Small intestine (tissue), 7 donors: ENCODE results near the gene GRAMD1A. TPM values are rescaled to one million over a fixed set of nuclear protein-coding genes. Genes with fewer than 3 reads are reported as not detected.
"Not testable (repeated sequence)": the region's sequence is repeated elsewhere in the genome, so short reads cannot be mapped to it uniquely, and the experiment has no call there.

Experiments used
- DNase-seq, 2 donors: peaks; one replicate each; pipeline versions ENCODE4 v3.0.0 to v3.0.0-alpha.2; 2013
- FAIRE-seq: peaks from 2 replicates; lab custom pipeline; 2012; peaks lifted over from hg19 to GRCh38; lab: Jason Lieb, UNC
- H3K27ac ChIP-seq, 3 donors: one replicate each; pipeline ENCODE4 v1.5.1; 2013; ENCODE audit warnings: low read length in 2 of 3, mild to moderate bottlenecking in 2 of 3, control low read depth in 1 of 3, inconsistent platforms in 1 of 3, low read depth in 1 of 3, moderate library complexity in 1 of 3
- H3K27me3 ChIP-seq, 3 donors: one replicate each; pipeline ENCODE4 v1.6.1; 2013; ENCODE audit warnings: low read length in 3 of 3, inconsistent platforms in 1 of 3; ENCODE audit not compliant: control insufficient read depth in 3 of 3, insufficient read depth in 3 of 3
- H3K36me3 ChIP-seq, 3 donors: one replicate each; pipeline ENCODE4 v1.6.1; 2013; ENCODE audit warnings: low read length in 3 of 3, inconsistent platforms in 1 of 3, low read depth in 1 of 3, mild to moderate bottlenecking in 1 of 3, moderate library complexity in 1 of 3; ENCODE audit not compliant: control insufficient read depth in 3 of 3, insufficient read depth in 2 of 3
- H3K4me1 ChIP-seq, 3 donors: one replicate each; pipeline ENCODE4 v1.6.1; 2013; ENCODE audit warnings: low read length in 2 of 3, inconsistent platforms in 1 of 3, low read depth in 1 of 3, mild to moderate bottlenecking in 1 of 3, moderate library complexity in 1 of 3; ENCODE audit not compliant: control insufficient read depth in 3 of 3, insufficient read depth in 2 of 3
- H3K4me3 ChIP-seq, 3 donors: one replicate each; pipeline ENCODE4 v1.5.1; 2013; ENCODE audit warnings: low read length in 3 of 3, control low read depth in 1 of 3, inconsistent platforms in 1 of 3, low read depth in 1 of 3, mild to moderate bottlenecking in 1 of 3, moderate library complexity in 1 of 3
- H3K9me3 ChIP-seq, 2 donors: one replicate each; pipeline ENCODE4 v1.6.1; 2013; ENCODE audit warnings: low read depth in 1 of 2, low read length in 1 of 2; ENCODE audit not compliant: control insufficient read depth in 2 of 2, insufficient read depth in 1 of 2
- WGBS, 3 donors: extraction: QIAGEN DNeasy Blood & Tissue Kit; methylation state at CpG; one replicate each; pipeline ENCODE4 v1.1.7; 2013; 5-methylcytosine and 5-hydroxymethylcytosine counted together
- polyA plus RNA-seq, 4 donors: library from polyadenylated mRNA; stranded (reverse) in 3 of 4; unstranded in 1 of 4; fragments of 200-250 nt in 3 of 4; fragments of 120-200 nt in 1 of 4; gene quantifications; one replicate each; pipeline versions ENCODE4 v1.2.1 to v1.2.3, GENCODE V29; 2013
- donor health status: healthy with polysubstance abuse.
- donor health status: control.
- donor health status: control.
- donor health status: Bipolar disorder and iron deficiency.
- donor health status: healthy.

The GRAMD1A gene
- polyA plus RNA-seq, 4 donors: 2.0 to 47.0 (median 22.3) TPM

DNA sequence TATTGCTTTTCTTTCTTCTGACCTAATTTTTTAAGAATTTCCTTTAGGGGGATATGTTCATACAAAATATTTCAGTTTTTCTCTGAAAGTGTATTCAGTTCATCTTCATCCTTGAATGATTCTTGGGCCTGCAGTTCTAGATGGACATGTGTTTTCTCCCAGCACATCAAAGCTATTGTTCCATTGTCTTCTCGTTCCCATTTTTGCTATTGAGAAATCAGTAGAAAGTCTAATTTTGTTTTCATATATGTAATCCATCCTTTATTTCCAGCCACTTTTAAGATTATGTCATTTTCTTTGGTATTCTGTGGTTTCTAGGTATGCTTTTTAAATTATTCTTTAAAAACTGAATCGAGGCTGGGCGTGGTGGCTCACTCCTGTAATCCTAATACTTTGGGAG lies 15.8 kb upstream of the GRAMD1A start:
- 93 to 97% (median 94%) methylated on average over 3 of the region's 3 CpGs for WGBS, 3 donors
- Histone ChIP-seq H3K27ac (no peak overlapping the region), H3K4me1 (no peaks in the 10 kb centered on the region), H3K36me3 (no peaks in the 10 kb centered on the region), H3K9me3 (peaks cover 0 to 5% of the 10 kb centered on the region in 2 donors), H3K4me3 (no peak overlapping the region), H3K27me3 (no peaks in the 10 kb centered on the region)
- FAIRE-seq (no peak), DNase-seq (no peak)

DNA sequence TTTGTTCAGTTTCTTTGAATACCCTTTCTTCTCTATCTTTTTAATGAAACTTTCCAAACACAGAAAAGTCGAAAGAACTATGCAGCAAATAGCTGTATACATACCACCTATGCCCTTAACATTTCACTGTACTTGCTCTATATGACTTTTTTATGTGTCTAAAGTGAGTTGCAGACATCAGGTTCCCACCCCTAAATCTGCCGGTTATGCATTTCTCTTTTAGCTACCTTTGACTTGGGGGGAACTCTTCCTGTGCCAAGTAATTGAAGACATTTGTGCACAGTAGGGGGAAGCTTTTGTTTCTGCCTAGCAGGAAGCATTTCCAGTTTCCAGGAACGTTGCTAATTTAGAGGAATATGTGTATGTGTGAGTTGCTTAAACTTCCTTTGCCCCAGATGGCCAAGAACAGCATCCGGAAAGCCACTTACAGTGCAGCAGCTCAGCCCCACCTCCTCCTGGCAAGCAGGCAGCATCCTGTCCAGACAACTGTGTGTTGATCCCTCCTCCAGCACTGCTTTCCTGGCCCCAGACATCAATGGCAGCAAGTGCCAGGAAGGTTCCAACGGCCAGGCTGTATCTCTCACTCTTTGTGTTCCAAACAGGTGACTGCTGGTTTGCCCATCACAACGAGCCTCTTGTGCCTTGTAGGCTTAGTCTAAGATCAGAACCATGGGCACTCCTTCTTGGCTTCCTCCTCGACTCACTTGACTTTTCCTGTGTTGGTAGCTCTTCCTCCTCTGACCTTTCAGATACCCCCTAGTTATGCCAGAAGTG lies 14.7 kb upstream of the GRAMD1A start:
- Histone ChIP-seq H3K36me3 (no peaks in the 10 kb centered on the region), H3K27ac (peak overlapping the region in 2 of 3 donors; percentile 22 to 24), H3K4me1 (no peaks in the 10 kb centered on the region), H3K9me3 (no peaks in the 10 kb centered on the region), H3K4me3 (no peak overlapping the region), H3K27me3 (no peaks in the 10 kb centered on the region)
- DNase-seq (no peak), FAIRE-seq (no peak)
- WGBS, 3 donors: 18 to 25% (median 23%) methylated on average over 7 of the region's 7 CpGs

DNA sequence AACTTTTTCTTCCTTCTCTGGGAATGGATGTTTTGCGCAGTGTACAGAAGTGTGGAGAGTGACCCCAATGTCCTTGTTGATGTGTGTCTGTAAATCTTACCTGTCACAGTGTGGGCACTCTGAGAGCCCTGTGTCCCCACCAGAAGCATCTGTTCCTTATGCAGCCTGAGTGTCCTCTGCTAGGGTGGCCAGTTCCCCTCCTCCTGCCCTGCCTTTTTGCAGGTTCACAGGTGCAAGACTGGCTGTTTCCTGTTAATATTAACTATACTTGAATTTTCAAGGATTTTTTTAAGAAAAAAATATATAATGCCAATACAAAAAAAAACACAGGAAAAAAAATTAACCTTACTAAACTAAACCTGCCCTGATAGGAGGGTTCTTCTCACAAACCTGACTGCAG lies 12.0 kb upstream of the GRAMD1A start:
- Histone ChIP-seq H3K36me3 (no peaks in the 10 kb centered on the region), H3K27me3 (no peaks in the 10 kb centered on the region), H3K4me3 (no peak overlapping the region), H3K9me3 (no peaks in the 10 kb centered on the region), H3K4me1 (no peaks in the 10 kb centered on the region), H3K27ac (no peak overlapping the region)
- WGBS, 3 donors: 97 to 100% (median 100%) methylated on average over 1 of the region's 1 CpG
- DNase-seq (no peak), FAIRE-seq (no peak)

DNA sequence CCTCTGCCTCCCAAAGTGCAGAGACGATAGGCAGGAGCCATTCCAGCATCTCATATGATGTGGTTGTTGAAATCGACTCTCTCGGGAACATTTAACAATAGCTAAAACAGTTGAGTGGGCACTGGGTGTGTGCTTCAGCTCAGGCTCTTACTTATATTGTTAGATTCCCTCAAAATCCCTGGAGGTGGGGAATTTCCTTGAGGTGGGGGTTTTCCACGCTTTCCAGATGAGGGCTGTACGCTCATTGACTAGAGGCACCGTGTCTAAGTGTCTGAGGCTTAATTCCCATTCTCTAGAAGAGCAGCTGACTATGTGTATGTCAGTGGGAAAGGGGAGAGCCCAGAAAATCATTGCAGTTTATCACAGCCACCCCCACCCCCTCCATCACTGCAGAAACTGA lies 10.8 kb upstream of the GRAMD1A start:
- DNase-seq: no peak
- Histone ChIP-seq H3K4me1 (no peaks in the 10 kb centered on the region), H3K4me3 (no peak overlapping the region), H3K27ac (no peak overlapping the region), H3K36me3 (no peaks in the 10 kb centered on the region), H3K9me3 (no peaks in the 10 kb centered on the region), H3K27me3 (no peaks in the 10 kb centered on the region)
- no peak for FAIRE-seq
- 69 to 84% (median 78%) methylated on average over 6 of the region's 6 CpGs for WGBS, 3 donors

DNA sequence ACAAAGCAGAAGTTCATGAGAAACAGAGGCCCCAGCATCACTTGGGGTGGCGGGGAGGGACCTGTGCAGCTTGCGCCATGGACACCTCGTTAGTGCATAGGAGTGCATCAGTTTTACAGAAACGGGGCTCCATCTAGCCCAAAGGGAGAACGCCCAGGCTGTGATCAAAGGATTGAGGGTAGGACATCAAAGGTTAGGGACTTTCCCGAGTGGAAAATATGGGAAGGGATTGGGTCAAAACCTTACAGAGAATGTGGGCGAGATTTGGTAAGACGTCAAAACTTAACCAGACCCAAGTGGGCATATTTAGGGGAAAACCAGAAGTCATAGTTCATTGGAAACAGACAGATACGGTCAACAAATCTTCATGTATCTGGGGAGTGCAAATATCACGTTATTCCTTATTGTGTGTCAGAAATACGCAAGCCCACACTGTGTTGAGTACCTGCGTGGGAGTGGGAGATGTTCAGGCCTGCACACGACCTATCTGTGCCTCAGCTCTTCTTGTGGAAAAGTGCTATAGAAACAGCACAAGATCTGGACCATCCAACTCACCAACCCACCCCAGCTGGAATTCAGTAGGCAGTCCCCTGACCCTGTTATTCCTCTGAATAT lies 9.4 kb upstream of the GRAMD1A start:
- 74 to 79% (median 77%) methylated on average over 13 of the region's 13 CpGs for WGBS, 3 donors

DNA sequence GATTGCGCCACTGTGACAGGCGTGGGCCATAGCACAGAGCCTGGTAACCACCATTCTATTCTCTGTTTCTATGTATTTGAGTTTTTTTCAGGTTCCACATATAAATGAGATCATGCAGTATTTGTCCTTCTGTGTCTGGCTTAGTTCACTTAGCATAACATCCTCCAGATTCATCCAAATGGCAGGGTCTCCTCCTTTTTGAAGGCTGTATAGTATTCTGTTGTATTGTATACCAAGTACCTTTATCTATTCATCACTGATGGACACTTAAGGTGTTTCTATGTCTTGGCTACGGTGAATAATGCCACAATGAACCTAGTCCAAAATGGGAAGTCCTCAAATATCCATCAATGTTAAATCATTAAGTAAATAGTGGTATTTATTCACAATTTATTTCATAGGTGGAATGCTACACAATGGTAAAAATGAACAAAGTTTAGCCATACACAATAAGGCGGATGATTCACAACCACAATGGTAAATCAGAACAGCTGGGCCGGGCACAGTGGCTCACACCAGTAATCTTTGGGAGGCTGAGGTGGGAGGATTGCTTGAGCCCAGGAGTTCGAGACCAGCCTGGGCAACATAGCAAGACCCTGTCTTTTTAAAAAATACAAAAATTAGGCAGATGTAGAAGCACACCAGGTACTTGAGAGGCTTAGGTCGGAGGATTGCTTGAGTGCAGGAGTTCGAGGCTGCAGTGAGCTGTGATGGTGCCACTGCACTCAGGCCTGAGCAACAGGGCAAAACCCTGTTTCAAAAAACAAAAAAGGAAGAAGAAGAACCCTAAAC lies 8.4 kb upstream of the GRAMD1A start:
- FAIRE-seq (no peak), DNase-seq (no peak)
- 86 to 94% (median 91%) methylated on average over 8 of the region's 8 CpGs for WGBS, 3 donors
- Histone ChIP-seq H3K4me1 (peaks cover 0 to 9% (median 6%) of the 10 kb centered on the region in 3 donors), H3K27ac (no peak overlapping the region), H3K27me3 (no peaks in the 10 kb centered on the region), H3K9me3 (peaks cover 0 to 10% of the 10 kb centered on the region in 2 donors), H3K4me3 (no peak overlapping the region), H3K36me3 (no peaks in the 10 kb centered on the region)

More for the DNA sequence above, 9.4 kb upstream of the GRAMD1A start:
- Histone ChIP-seq H3K4me1 (peaks cover 0 to 9% (median 6%) of the 10 kb centered on the region in 3 donors), H3K9me3 (peaks cover 0 to 10% of the 10 kb centered on the region in 2 donors), H3K27me3 (no peaks in the 10 kb centered on the region), H3K4me3 (no peak overlapping the region), H3K36me3 (no peaks in the 10 kb centered on the region), H3K27ac (no peak overlapping the region)
- no peak for FAIRE-seq
- no peak for DNase-seq

DNA sequence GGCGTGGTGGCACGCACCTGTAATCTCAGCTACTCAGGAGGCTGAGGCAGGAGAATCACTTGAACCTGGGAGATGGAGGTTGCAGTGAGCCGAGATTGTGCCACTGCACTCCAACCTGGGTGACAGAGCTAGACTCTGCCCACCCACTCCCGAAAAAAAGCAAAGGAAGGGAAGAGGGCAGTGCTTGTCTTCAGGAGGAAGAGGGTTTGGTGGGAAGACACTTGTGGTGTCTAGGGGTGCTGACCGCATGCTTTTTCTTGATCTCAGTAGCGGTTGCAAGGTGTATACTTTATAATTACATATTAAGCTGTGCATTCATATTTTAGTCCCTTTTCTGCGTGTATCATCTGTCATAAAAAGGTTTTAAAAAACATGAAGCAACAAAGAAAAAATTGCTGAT lies 7.5 kb upstream of the GRAMD1A start:
- not testable (repeated sequence) for H3K27me3 ChIP-seq, H3K4me3 ChIP-seq, H3K9me3 ChIP-seq, H3K36me3 ChIP-seq, FAIRE-seq, H3K27ac ChIP-seq, DNase-seq, H3K4me1 ChIP-seq
- 77 to 93% (median 83%) methylated on average over 7 of the region's 7 CpGs for WGBS, 3 donors

DNA sequence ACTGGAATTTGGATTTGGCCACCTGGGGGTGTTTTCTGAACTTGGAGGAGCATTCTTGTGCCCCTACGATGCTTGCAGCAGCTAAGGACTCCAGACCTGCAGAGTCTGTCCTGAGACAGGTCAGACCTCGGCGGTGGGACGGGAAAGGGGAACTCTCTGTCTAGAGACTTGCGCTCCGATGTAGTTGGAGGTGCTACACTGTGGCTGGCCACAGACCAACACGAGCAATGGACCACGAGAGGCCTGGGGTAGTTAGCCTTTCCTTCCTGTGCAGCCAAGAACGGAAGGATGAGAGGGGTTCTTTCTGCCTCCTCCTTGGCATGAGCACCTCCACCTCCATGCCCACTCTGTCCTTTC lies 5.9 kb upstream of the GRAMD1A start:
- H3K27ac ChIP-seq: peak overlapping the region in 1 of 3 donors; percentile 66

More for the DNA sequence above, 5.9 kb upstream of the GRAMD1A start:
- FAIRE-seq: no peak
- H3K4me1 ChIP-seq: peaks cover 0 to 17% (median 6%) of the 10 kb centered on the region in 3 donors
- H3K9me3 ChIP-seq: peaks cover 0 to 10% of the 10 kb centered on the region in 2 donors
- no peak for DNase-seq
- H3K4me3 ChIP-seq: no peak overlapping the region
- 69 to 85% (median 76%) methylated on average over 9 of the region's 9 CpGs for WGBS, 3 donors
- H3K36me3 ChIP-seq: no peaks in the 10 kb centered on the region
- no peaks in the 10 kb centered on the region for H3K27me3 ChIP-seq
